Fibroblast of the aortic adventitia (primary cell): ENCODE results near the gene LZTFL1. TPM values are rescaled to one million over a fixed set of nuclear protein-coding genes. Genes with fewer than 3 reads are reported as not detected.
A peak's percentile ranks its signal among the peaks of the same experiment; 100 is the strongest.

ENCODE experiments used
- DNase-seq: peaks from one replicate; pipeline ENCODE4 v3.0.0-alpha.2; 2010; ENCODE audit warnings: low read depth
- H3K4me3 ChIP-seq: 2 replicates; pipeline ENCODE4 v1.5.1; 2011; ENCODE audit warnings: low read depth, mild to moderate bottlenecking, control low read depth, low read length, moderate library complexity
- total RNA-seq: library from RNA; depleted of rRNA; stranded (reverse); fragments of >200 nt; gene quantifications from 2 replicates; pipeline ENCODE4 v1.2.3, GENCODE V29; 2012; ENCODE audit warnings: low replicate concordance
- TF ChIP-seq, protein P1 (sequence below): IDR thresholded peaks from 2 replicates; pipeline ENCODE4 v1.5.1; 2011; ENCODE audit warnings: mild to moderate bottlenecking, low read length, control low read depth, inconsistent platforms; ENCODE audit not compliant: insufficient read depth

Gene LZTFL1
- total RNA-seq, 1 donor: 24.1 TPM

DNA sequence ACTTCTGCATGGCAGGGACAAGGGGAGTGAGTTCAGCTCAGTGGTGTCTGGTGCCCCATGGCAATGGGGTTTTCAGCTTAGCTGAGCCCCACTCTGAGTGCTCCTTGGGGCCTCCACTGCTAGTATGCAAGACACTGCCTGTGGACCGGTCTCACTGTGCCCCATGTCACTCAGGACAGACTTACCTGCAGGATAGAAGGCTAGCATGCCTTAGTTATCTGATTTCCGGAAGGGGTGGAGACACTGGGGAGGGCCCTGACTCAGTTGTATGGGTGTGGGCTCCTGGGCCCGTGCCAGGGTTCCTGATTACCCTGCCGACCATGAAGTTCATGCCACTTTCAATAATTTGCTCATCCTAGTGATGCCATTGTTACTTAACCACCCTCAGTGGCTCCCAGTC lies 41.3 kb downstream of the LZTFL1 start:
- TF ChIP-seq, protein P1, sequence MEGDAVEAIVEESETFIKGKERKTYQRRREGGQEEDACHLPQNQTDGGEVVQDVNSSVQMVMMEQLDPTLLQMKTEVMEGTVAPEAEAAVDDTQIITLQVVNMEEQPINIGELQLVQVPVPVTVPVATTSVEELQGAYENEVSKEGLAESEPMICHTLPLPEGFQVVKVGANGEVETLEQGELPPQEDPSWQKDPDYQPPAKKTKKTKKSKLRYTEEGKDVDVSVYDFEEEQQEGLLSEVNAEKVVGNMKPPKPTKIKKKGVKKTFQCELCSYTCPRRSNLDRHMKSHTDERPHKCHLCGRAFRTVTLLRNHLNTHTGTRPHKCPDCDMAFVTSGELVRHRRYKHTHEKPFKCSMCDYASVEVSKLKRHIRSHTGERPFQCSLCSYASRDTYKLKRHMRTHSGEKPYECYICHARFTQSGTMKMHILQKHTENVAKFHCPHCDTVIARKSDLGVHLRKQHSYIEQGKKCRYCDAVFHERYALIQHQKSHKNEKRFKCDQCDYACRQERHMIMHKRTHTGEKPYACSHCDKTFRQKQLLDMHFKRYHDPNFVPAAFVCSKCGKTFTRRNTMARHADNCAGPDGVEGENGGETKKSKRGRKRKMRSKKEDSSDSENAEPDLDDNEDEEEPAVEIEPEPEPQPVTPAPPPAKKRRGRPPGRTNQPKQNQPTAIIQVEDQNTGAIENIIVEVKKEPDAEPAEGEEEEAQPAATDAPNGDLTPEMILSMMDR: no peak
- no peak overlapping the region for H3K4me3 ChIP-seq
- no peak for DNase-seq

DNA sequence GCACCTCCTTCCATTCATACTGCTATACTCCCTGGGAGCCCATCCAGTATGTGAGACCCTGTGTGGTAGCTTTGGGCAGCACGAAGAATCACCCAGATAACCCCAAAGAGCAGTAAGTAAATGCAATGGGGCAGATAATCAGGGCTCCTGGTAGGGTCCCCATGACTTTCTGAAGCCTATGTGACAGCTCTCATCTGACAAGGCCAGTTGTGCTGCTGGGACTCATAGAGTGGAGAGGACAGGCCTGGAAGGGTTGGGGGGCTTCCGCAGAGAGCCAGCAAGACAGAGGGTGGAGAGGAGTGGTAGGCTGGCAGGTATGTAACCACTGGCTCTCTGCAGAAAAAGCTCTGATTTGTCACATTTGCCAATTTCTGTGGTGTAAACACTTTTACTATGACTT lies 42.3 kb downstream of the LZTFL1 start:
- TF ChIP-seq, protein P1: no peak
- no peak for DNase-seq
- H3K4me3 ChIP-seq: no peak overlapping the region

DNA sequence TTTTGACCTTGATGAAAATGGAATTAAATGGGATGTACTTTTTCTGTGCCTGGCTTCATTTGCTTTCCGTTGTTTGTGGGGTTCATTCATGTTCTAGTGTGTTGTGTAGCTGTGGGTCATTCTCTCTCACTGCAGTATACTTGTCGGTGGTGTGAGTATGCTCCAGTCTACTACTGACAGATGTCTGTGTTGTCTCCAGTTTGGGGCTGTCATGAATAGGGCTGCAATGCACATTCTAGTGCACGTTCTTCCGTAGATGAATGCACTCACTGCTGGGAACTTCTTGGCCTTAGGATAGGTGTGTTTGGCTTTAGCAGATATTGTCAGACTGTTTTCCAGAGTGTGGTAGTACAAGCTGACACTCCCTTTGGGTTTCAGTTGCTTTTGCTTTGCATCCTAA lies 43.9 kb downstream of the LZTFL1 start:
- no peak for DNase-seq
- TF ChIP-seq, protein P1: no peak
- no peak overlapping the region for H3K4me3 ChIP-seq

DNA sequence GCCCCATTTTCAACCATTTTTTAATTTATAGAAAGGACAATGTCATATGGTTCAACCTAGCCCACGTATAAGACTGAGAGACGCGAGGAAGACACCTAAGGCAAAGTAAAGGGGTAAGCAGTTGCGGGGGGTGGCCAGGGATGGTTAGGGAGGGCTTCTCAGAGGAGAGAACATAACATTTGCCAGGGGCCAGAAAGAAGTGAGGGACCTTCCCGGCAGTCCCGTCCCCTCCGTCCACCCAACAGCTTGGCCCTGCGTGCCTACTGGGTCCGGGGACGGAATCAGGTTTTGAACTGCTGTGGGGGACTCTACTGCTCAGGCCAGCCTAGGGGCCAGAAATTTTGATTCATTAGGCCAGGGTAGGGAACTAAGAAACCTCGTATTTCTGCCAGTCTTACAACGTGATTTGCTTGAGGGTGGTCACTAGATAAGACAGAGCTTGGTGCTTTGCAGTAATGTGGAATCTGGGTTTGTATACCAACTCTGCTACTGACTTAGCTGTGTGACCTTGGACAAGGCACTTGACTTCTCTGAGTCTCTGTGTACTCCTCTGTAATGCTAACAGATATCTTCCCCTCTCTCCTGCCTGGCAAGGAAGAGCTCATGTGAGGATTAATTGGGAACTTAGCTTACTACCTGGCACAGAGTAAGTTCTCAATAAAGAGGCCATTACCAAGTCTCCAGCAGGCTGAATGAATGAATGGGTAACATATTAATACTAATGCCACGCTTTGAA lies 44.8 kb downstream of the LZTFL1 start:
- H3K4me3 ChIP-seq: no peak overlapping the region
- no peak for DNase-seq
- TF ChIP-seq, protein P1: no peak

DNA sequence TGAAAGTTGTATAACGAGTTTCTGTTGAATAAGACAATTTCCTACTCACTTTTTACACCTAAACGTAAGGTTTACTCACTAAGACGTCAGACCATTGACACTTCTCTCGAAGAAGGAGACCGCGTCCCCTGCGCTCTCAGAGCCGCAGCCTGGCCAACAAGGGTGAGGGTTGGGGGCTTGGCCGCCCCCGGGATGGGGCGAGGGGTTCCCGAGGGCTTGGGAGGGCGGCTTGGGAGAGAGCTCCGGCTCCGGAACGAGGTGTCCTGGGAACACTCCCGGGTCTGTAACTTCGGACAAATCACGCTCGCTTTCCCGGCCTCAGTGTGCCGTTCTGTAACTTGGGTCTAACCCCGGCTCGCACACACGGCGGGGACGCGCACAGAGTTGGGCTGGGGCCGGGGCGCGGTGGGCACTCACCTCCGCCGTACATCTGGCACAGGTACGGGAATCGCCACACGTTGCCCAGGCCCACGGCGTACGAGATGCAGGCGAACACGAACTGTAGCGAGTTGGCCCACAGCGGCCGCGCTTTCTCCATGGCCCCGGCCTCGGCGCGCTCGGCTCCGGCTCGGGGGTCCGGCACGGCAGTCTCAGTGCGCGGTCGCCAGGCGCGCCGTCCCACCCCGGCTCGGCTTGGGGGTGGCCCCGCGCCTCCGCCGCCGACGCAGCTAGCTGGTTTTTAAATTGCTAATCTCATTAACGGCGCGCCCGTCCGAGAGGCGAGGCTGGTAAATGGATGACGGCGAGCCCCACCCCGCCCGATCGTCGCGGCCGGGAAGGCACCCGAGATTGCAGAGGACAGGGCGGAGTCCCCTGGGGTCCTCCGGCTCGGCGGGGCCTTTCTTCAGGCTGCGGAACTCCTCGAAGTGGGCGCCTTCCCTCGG lies 45.8 kb downstream of the LZTFL1 start, which contains the start of gene SLC6A20:
Gene SLC6A20 (minus strand): TSS at position 655 of the 884 bp plus-strand sequence. CDS start 117 bp downstream, at position 538.
- no peak for DNase-seq

DNA sequence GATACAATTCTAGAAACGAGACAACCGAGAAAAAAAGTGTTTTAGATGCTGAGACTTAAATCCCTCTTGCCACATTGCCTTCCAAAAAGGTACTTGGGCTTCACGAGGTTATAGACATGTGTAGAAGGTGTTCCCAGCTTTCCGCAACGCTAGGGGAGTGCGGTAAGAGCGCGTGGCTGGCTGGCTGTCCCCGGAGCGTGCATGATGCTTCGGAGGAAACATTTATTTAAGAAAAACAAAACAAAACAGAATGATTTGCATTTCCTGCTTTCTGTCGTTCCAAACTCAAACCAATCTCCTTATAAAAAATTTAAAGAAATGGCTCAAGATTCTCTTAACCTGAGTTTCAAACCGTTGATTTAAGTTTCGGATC lies 46.4 kb downstream of the LZTFL1 start:
- DNase-seq: peak; percentile 22
- TF ChIP-seq, protein P1: no peak
- H3K4me3 ChIP-seq: no peak overlapping the region

More for the DNA sequence above, 45.8 kb downstream of the LZTFL1 start, which contains the start of gene SLC6A20:
- peak within 1 kb of the TSS; percentile 44 for H3K4me3 ChIP-seq
- TF ChIP-seq, protein P1: no peak
